Anterior cingulate cortex (tissue), 58 donors: Measurements from ENCODE around the gene TMEM87A.
A peak's percentile ranks its signal among the peaks of the same experiment; 100 is the strongest.

Experiments used
- DNase-seq, 58 donors: peaks; one replicate each; lab custom pipeline; 2025; lab: John Stamatoyannopoulos, UW

Gene TMEM87A

GRCh38 chr15:42207674-42208579 lies 65.3 kb downstream of the TMEM87A start, which contains the start of gene VPS39:
Gene VPS39, minus strand, starts transcription at chr15:42208304. Its CDS starts 151 bp downstream, at chr15:42208153.
- DNase-seq, result peak in 57 of 58 donors; percentile 36 to 89 (median 77)

DNA sequence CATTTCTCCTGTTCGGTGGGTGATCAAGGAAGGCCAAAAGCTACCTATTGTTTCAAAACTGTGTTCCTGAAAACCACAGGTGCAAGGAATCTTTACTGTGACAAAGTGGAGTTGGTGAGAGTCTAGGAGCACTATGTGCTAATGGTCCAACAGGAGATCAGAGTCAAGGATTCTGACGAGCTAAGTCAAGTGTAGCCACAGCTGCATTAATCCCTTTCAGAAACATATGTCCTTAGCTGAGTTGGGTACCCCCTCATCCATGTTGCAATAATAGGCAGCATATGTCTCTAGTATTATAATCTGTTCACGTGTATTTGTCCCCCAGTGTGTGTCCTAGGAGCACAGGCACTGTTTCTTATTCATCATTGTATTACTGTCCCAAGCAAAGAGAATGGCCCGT lies 66.8 kb downstream of the TMEM87A start:
- no peak for DNase-seq

GRCh38 chr15:42203891-42204290 lies 69.3 kb downstream of the TMEM87A start:
- DNase-seq, result no peak

DNA sequence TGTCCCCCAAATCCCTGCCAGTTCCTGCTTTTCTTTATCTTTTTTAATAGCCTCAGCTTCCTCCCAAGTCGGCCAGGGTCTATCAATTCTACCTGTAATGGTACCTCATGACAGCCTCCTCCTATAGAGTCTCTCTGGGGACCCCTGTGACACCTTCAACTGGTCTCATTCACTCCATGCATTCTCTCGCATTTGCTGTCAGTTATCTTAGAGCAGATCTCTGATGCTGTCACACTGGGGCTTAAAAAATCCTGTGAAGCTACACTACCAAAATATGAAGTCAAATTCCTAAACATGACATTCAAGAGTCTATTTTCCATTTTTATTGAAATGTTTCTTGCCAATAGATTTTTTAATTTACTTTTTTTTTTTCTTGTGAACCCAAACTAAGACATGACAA lies 70.6 kb downstream of the TMEM87A start:
- no peak for DNase-seq

DNA sequence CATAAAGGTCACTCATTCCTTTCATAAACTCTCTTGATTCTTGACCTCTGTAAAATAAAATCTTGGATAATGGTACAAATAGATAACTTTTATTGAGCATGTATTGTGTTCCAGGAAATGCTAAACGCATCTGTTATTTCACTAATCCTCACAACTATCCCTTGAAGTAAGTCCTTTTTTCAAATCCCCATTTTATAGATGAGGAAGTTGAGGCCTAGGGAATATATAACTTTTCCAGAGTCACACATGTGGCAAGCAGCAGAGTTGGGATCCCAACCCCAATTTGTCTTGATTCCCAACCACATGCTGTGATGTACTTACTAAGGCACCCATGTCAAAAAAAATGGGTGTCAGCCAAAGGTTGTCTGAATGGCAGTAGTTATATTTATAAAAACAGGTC lies 71.4 kb downstream of the TMEM87A start:
- no peak for DNase-seq

- DNase-seq, result no peak
Observed at GRCh38 chr15:42199126-42199525, 74.1 kb downstream of the TMEM87A start.

DNA sequence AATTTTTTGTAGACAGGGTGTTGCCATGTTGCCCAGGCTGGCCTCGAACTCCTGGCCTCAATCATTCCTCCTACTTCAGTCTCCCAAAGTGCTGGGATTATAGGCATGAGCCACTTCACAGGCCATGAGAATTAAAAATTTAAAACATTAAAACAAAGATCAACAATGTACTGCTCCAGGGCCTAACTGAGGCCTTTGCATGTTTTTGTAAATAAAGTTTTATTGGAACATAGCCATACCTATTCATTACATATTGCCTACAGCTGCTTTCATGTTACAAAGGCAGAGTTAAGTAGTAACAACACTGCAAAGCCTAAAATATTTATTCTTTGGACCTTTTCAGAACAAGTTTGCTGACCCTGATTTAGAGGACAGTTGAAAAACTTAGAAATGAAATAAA lies 74.7 kb downstream of the TMEM87A start:
- no peak for DNase-seq

- no peak for DNase-seq
Observed at GRCh38 chr15:42194513-42194912, 78.7 kb downstream of the TMEM87A start.

DNA sequence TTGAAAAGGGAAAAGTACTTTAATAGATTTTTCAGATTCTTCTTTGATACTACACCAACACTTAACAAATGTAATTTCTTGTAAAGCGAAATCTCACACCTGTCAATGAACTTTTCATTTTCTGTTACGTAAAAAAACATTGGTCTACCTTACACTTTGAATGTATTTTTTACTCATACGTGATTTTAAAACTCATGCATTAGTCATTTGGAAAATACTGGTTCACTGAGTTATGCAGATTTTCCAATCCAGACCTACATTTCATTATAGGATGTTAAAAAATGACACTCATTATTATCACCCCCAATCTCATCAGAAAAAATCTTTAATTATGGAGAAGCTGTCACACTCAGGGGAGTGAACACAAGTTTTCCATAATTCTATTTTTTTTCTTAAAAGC lies 79.8 kb downstream of the TMEM87A start:
- no peak for DNase-seq

DNA sequence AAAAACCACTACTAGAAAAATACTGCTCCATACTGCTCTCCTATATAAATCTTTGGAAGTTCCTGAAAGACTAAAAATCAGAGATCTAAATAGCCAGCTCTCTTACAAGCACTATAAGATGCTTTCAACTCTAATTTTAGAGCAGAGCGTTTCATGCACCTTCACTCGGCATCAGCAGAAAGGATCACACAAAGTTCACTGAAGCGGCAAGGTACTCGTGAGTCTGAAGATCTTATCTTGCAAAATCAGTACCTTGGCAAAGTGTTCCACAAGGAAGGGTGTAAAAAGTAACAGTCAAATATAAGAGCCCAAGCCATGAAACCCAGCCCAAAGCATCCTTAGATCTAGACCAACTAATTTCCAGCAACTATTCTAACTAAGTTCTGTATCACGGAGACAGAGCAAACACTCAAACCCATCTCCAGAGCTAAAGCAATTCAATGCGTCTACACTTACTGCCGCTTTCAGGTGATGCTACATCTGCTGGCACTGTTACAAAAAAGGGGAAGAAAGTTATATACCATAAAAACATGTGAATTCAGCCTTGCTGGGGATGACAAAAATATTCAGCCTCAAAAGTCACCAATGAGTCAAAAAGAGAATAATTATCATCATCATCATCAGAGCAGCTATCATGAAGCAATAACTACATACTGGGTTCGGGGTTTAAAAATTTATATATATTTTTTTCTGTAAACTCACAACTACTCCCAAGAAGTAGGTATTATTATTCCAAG lies 81.5 kb downstream of the TMEM87A start:
- DNase-seq, result no peak

GRCh38 chr15:42190370-42190769 lies 82.9 kb downstream of the TMEM87A start:
- no peak for DNase-seq

DNA sequence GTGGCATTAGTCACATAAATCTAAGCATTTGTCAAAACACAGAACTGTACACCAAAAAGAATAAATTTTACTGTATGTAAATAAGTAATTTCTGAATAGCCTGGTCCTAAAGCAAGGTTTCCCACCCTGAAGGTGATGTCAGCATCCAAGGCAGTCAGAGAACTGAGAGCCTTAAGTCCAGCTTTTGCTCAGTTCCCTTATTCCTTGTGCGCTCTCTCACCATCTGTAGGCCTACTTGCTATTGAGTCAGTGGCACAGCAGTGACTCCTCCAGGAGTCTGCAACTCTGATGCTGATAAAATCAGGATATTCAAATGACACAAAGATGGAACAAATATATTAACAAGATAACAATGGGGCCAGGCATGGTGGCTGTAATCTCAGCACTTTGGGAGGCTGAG lies 87.4 kb downstream of the TMEM87A start:
- DNase-seq, result no peak

GRCh38 chr15:42184736-42185135 lies 88.5 kb downstream of the TMEM87A start:
- no peak for DNase-seq

- DNase-seq, result peak in 1 of 58 donors; percentile 30
Observed at GRCh38 chr15:42184296-42184695, 88.9 kb downstream of the TMEM87A start.

- DNase-seq, result peak in 1 of 58 donors; percentile 16
Observed at GRCh38 chr15:42182961-42183360, 90.3 kb downstream of the TMEM87A start.

DNA sequence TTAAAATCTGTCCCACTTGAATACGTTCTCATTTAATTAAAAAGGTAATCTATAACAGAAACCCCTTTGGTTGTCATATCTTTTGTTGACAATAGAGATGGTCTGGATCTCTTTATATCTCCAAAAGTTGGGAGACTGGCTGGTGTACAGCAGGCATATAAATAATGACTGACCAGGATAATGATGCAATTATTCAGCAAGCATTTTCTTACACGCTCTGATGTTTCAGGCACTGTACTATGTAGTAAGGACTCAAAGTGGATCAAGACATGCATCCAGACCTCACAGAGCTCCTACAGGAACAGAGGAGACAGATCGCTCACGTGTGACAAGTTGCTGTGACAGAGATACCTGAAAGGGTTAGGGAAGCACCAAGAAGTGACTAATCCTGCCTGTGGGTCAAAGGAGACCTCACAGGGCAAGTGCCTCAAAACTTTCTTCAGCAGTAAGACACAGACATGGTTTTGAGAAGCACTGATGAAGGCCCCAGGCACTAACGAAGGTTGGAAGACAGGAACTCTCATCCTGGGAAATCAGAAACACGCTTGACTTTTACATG lies 90.8 kb downstream of the TMEM87A start:
- DNase-seq, result no peak

GRCh38 chr15:42178056-42178455 lies 95.2 kb downstream of the TMEM87A start:
- DNase-seq, result no peak

DNA sequence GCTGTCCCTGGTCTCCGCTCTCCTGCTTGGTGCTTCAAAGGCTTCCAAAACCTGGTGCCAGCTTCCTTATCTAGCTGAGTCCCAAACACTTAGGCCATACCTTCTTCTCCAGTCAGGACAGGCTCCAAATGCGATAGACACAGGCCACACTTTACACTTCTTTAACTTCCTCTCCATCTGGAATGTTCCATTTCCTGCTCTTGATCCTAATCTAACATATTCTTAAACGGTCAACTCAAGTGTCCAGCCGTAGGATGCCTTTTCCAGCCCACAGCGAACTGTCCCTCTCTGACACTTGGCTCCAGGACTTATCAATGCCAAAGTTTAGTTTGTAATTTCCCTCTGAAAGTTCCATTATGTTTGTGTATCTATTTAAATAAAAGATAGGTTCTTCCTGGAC lies 97.6 kb downstream of the TMEM87A start:
- no peak for DNase-seq

DNA sequence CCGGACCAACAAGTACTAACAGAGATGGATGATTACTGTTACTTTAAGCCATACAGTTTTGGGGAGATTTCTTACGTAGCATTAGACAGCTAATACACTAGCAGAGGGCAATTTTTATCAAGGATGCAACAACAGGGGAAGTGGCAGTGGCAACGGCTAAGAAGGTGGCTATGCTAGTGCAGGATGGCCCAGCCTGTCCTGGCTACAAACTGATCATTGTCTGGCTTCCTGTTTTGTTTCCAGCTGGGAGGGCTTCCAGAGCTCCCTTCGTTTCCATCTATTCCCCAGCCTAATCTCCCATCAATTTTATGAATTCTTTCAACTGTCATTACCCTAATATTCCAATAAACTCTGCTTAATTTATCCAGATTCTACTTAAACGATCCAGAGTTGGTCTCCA lies 100.8 kb downstream of the TMEM87A start:
- DNase-seq, result no peak

- no peak for DNase-seq
Observed at GRCh38 chr15:42171795-42172194, 101.4 kb downstream of the TMEM87A start.

GRCh38 chr15:42171122-42171521 lies 102.1 kb downstream of the TMEM87A start:
- no peak for DNase-seq
